Measurements from ENCODE around the gene HIVEP2. TPM values are rescaled to one million over a fixed set of nuclear protein-coding genes. Genes with fewer than 3 reads are reported as not detected.

Gene HIVEP2
- total and polyA plus RNA-seq, 8 donors, result 0.58 to 14.3 (median 4.8) TPM

GRCh38 chr6:142805042-142805441 lies 139.9 kb downstream of the HIVEP2 start:
- Histone ChIP-seq H3K27me3 (no peaks in the 10 kb centered on the region), H3K36me3 (no peaks in the 10 kb centered on the region), H3K4me3 (no peak overlapping the region), H3K4me1 (peaks cover 0 to 14% (median 0%) of the 10 kb centered on the region in 4 donors), H3K9me3 (no peaks in the 10 kb centered on the region), H3K27ac (no peak overlapping the region)
- WGBS, 5 donors, result 82 to 100% (median 97%) methylated on average over 1 of the region's 1 CpG
- intact Hi-C loops (cut with DNase I; ENCODE audit: low total_unique reads), result no loop called here
- no peak for DNase-seq
- TF ChIP-seq POLR2A (IDR thresholded peaks at IDR 0.05) (no peak), POLR2AphosphoS5 (IDR thresholded peaks at IDR 0.05) (no peak), EP300 (IDR thresholded peaks at IDR 0.05) (no peak), CTCF (IDR thresholded peaks at IDR 0.05) (no peak)

- intact Hi-C loops (cut with DNase I; ENCODE audit: low total_unique reads), result no loop called here
- no peak for DNase-seq
- no peak for TF ChIP-seq EP300 (IDR thresholded peaks at IDR 0.05)
- TF ChIP-seq POLR2AphosphoS5 (IDR thresholded peaks at IDR 0.05), result no peak
- TF ChIP-seq CTCF (IDR thresholded peaks at IDR 0.05), result no peak
- TF ChIP-seq POLR2A (IDR thresholded peaks at IDR 0.05), result no peak
- no peaks in the 10 kb centered on the region for H3K36me3 ChIP-seq
- peaks cover 0 to 14% (median 0%) of the 10 kb centered on the region in 4 donors for H3K4me1 ChIP-seq
- H3K9me3 ChIP-seq, result no peaks in the 10 kb centered on the region
- H3K27ac ChIP-seq, result no peak overlapping the region
- H3K4me3 ChIP-seq, result no peak overlapping the region
- no peaks in the 10 kb centered on the region for H3K27me3 ChIP-seq
Observed at GRCh38 chr6:142804490-142804889, 140.5 kb downstream of the HIVEP2 start.

GRCh38 chr6:142803495-142804058 lies 141.4 kb downstream of the HIVEP2 start:
- no peak for DNase-seq
- Histone ChIP-seq H3K36me3 (no peaks in the 10 kb centered on the region), H3K27me3 (no peaks in the 10 kb centered on the region), H3K27ac (no peak overlapping the region), H3K9me3 (no peaks in the 10 kb centered on the region), H3K4me1 (peaks cover 0 to 14% (median 0%) of the 10 kb centered on the region in 4 donors), H3K4me3 (no peak overlapping the region)
- intact Hi-C loops (cut with DNase I; ENCODE audit: low total_unique reads), result no loop called here
- 96 to 100% (median 98%) methylated on average over 2 of the region's 2 CpGs for WGBS, 5 donors
- TF ChIP-seq CTCF (IDR thresholded peaks at IDR 0.05), result no peak
- TF ChIP-seq POLR2A (IDR thresholded peaks at IDR 0.05), result no peak
- TF ChIP-seq EP300 (IDR thresholded peaks at IDR 0.05), result no peak
- no peak for TF ChIP-seq POLR2AphosphoS5 (IDR thresholded peaks at IDR 0.05)

GRCh38 chr6:142803032-142803431 lies 141.9 kb downstream of the HIVEP2 start:
- H3K4me3 ChIP-seq, result no peak overlapping the region
- H3K27ac ChIP-seq, result no peak overlapping the region
- H3K27me3 ChIP-seq, result no peaks in the 10 kb centered on the region
- TF ChIP-seq EP300 (IDR thresholded peaks at IDR 0.05), result no peak
- TF ChIP-seq CTCF (IDR thresholded peaks at IDR 0.05), result no peak
- TF ChIP-seq POLR2A (IDR thresholded peaks at IDR 0.05), result no peak
- TF ChIP-seq POLR2AphosphoS5 (IDR thresholded peaks at IDR 0.05), result no peak
- H3K4me1 ChIP-seq, result peaks cover 0 to 14% (median 0%) of the 10 kb centered on the region in 4 donors
- DNase-seq, result no peak
- intact Hi-C loops (cut with DNase I; ENCODE audit: low total_unique reads), result no loop called here
- no peaks in the 10 kb centered on the region for H3K36me3 ChIP-seq
- no peaks in the 10 kb centered on the region for H3K9me3 ChIP-seq

Measured in stomach (tissue), 9 donors.